ENCODE measurements around the gene RSPRY1. TPM values are rescaled to one million over a fixed set of nuclear protein-coding genes. Genes with fewer than 3 reads are reported as not detected.
A peak's percentile ranks its signal among the peaks of the same experiment; 100 is the strongest.

The RSPRY1 gene
- total and polyA plus RNA-seq, 2 of the 8 experiments (the other 6 are each of a cell fraction or from before 2014, with no cell fraction given): 11.5 to 32.5 TPM

GRCh38 chr16:57244463-57244766 lies 58.3 kb downstream of the RSPRY1 start:
- Histone ChIP-seq H4K91ac (replicated peaks; ENCODE audit: insufficient read length, low read length) (no peak overlapping the region), H3K56ac (replicated peaks; ENCODE audit: insufficient read length, low read depth, low read length) (peak overlapping the region; percentile 9), H3K79me2 (ENCODE audit: control insufficient read depth in 1 of 2, insufficient read depth in 2 of 2, low read length in 2 of 2) (no peaks in the 10 kb centered on the region), H2BK15ac (ENCODE audit: low read length) (no peak overlapping the region), H3K14ac (ENCODE audit: insufficient read length) (no peak overlapping the region), H3K4me1 (replicated peaks in 1 of 4; ENCODE audit: control insufficient read depth in 3 of 4, insufficient read depth in 4 of 4, low read length in 3 of 4) (no peaks in the 10 kb centered on the region; a peak in 1 of 7 replicates), H3K9me3 (ENCODE audit: insufficient read depth in 2 of 2, low read depth in 1 of 2, low read length in 1 of 2) (no peaks in the 10 kb centered on the region), H3K27ac (ENCODE audit: low read depth, low read length) (no peak overlapping the region), H4K8ac (ENCODE audit: extremely low read depth, insufficient read depth, low read length) (no peak overlapping the region; the same call in 1 of the 2 replicates), H2AK5ac (ENCODE audit: low read depth, low read length) (no peak overlapping the region), H4K20me1 (replicated peaks in 1 of 2; ENCODE audit: control insufficient read depth in 1 of 2, insufficient read depth in 2 of 2, low read length in 2 of 2) (peaks cover 0 to 2% of the 10 kb centered on the region in 2 experiments), H3K79me1 (ENCODE audit: low read depth, low read length) (no peaks in the 10 kb centered on the region; the same call in 1 of the 2 replicates), H3K4me3 (ENCODE audit: extremely low read depth in 1 of 4, insufficient read depth in 2 of 4, low read depth in 3 of 4, low read length in 4 of 4) (peak overlapping the region; percentile 46 to 78 (median 63)), H3K36me3 (ENCODE audit: control insufficient read depth in 2 of 4, insufficient read depth in 4 of 4, low read length in 3 of 4) (no peaks in the 10 kb centered on the region), H3K9ac (replicated peaks in 1 of 4; ENCODE audit: extremely low read depth in 1 of 4, low read depth in 3 of 4, low read length in 3 of 4) (peak overlapping the region in 3 of 4 experiments; percentile 36 to 54 (median 39); a peak in 2 of 7 replicates), H4K5ac (ENCODE audit: insufficient read length, low read depth, low read length) (peak overlapping the region; percentile 73), H3K4me2 (ENCODE audit: insufficient read depth in 1 of 2, low read depth in 2 of 2, low read length in 2 of 2) (peak overlapping the region; percentile 55 to 66), H2BK12ac (ENCODE audit: low read depth, low read length) (no peak overlapping the region), H2BK20ac (ENCODE audit: low read length) (no peak overlapping the region), H2AFZ (ENCODE audit: low read length) (peak overlapping the region; percentile 99), H3K23me2 (ENCODE audit: low read depth, low read length) (peaks cover 3% of the 10 kb centered on the region), H3K4ac (replicated peaks; ENCODE audit: insufficient read length, low read depth, low read length) (no peak overlapping the region), H3K23ac (ENCODE audit: insufficient read length) (no peak overlapping the region), H3K27me3 (replicated peaks in 1 of 4; ENCODE audit: control insufficient read depth in 3 of 4, extremely low read depth in 1 of 4, insufficient read depth in 3 of 4, low read length in 3 of 4) (no peaks in the 10 kb centered on the region), H3K18ac (ENCODE audit: extremely low read depth, low read length) (no peak overlapping the region), H2BK120ac (replicated peaks; ENCODE audit: low read depth, low read length) (no peak overlapping the region), H2BK5ac (ENCODE audit: low read depth, low read length) (no peak overlapping the region)
- CTCF ChIA-PET (ENCODE audit: partially characterized antibody): interaction anchor here (1.0 to 2.5 kb wide), 6 partner anchors 15 to 174 kb away, joined by 3 to 7 read pairs (median 4); partner anchors contain the start of gene CPNE2
- DNase-seq (ENCODE audit: low read depth in 1 of 2, low spot score in 2 of 2): no peak
- 0 out of 2 replicates have a peak, but pooled peaks have one; percentile 10 for TF ChIP-seq BACH1 (IDR thresholded peaks at IDR 0.05; ENCODE audit: low read length)
- TF ChIP-seq HDAC2 (IDR thresholded peaks at IDR 0.05; ENCODE audit: borderline replicate concordance in 1 of 2, low read depth in 2 of 2, low read length in 2 of 2): no peak
- peak; percentile 86 for FAIRE-seq
- WGBS, 2 experiments (ENCODE audit: extremely low coverage in 1 of 2, insufficient coverage in 1 of 2, insufficient read length in 1 of 2, insufficient replicate concordance in 2 of 2, low coverage in 1 of 2, low lambda C conversion rate in 2 of 2, missing lambda C conversion rate in 1 of 2): 15% methylated on average over 9 of the region's 9 CpGs; no CpG with 5 or more reads in 1 of the 2 experiments
- POLR2A ChIA-PET (ENCODE audit: partially characterized antibody): interaction anchor here (1.0 to 1.8 kb wide), 3 partner anchors 12 to 59 kb away, joined by 3 to 6 read pairs (median 5); partner anchors contain the start of gene PSME3IP1

All from H1 (cell line).